Natural killer cell (primary cell): ENCODE data around the gene CAPN13. TPM values are rescaled to one million over a fixed set of nuclear protein-coding genes. Genes with fewer than 3 reads are reported as not detected.

Experiments
- ATAC-seq, 3 donors: fragments of 150-1000 bp in 2 of 3; fragments of 200-7000 bp in 1 of 3; cut with Tn5 transposase; 1 replicate in 1 of 3; 2 replicates in 2 of 3; pipeline ENCODE4 v1.10.0; 2021; ENCODE audit warnings: mild to moderate bottlenecking in 2 of 3, moderate library complexity in 2 of 3
- DNase-seq, 2 donors: peaks; one replicate each; pipeline versions ENCODE4 v3.0.0 to v3.0.0-alpha.2; 2013 to 2021; ENCODE audit warnings: mixed read lengths in 1 of 2
- H3K27ac ChIP-seq: one replicate; pipeline ENCODE4 v1.5.1; 2013; ENCODE audit warnings: mild to moderate bottlenecking, low read length
- H3K27me3 ChIP-seq: one replicate; pipeline ENCODE4 v1.6.1; 2013; ENCODE audit warnings: low read length; ENCODE audit not compliant: control insufficient read depth, insufficient read depth
- H3K36me3 ChIP-seq: one replicate; pipeline ENCODE4 v1.6.1; 2013; ENCODE audit warnings: low read length; ENCODE audit not compliant: control insufficient read depth, insufficient read depth
- H3K4me1 ChIP-seq: one replicate; pipeline ENCODE4 v1.6.1; 2013; ENCODE audit warnings: low read length; ENCODE audit not compliant: control insufficient read depth, insufficient read depth
- H3K4me3 ChIP-seq: one replicate; pipeline ENCODE4 v1.5.1; 2013; ENCODE audit warnings: low read length
- H3K9me3 ChIP-seq: one replicate; pipeline ENCODE4 v1.6.1; 2013; ENCODE audit warnings: low read length; ENCODE audit not compliant: control insufficient read depth, insufficient read depth
- H3K27ac Mint-ChIP-seq, 2 donors: one replicate each; pipeline ENCODE4 v1.8.0; 2022; ENCODE audit warnings: mild to moderate bottlenecking in 2 of 2, mixed read lengths in 2 of 2, moderate library complexity in 1 of 2
- H3K27me3 Mint-ChIP-seq, 2 donors: one replicate each; pipeline ENCODE4 v1.8.0; 2022; ENCODE audit warnings: low read depth in 2 of 2, mixed read lengths in 2 of 2
- H3K36me3 Mint-ChIP-seq: one replicate; pipeline ENCODE4 v1.8.0; 2022; ENCODE audit warnings: mixed read lengths
- H3K4me1 Mint-ChIP-seq, 2 donors: one replicate each; pipeline ENCODE4 v1.8.0; 2022; ENCODE audit warnings: mixed read lengths in 2 of 2
- H3K4me3 Mint-ChIP-seq: one replicate; pipeline ENCODE4 v1.8.0; 2022; ENCODE audit warnings: mild to moderate bottlenecking, moderate library complexity, mixed read lengths
- H3K9me3 Mint-ChIP-seq, 2 donors: one replicate each; pipeline ENCODE4 v1.8.0; 2022; ENCODE audit warnings: mixed read lengths in 2 of 2
- WGBS: methylation state at CpG from one replicate; pipeline ENCODE4 v1.1.7; 2013; ENCODE audit warnings: missing lambda C conversion rate; ENCODE audit not compliant: insufficient coverage; 5-methylcytosine and 5-hydroxymethylcytosine counted together
- intact Hi-C: fragments of 100-400 bp; cut with micrococcal nuclease; formaldehyde crosslinking; loops from one replicate; pipeline ENCODE4 v1.14.2; 2022
- total RNA-seq, 4 donors: library from RNA; stranded (reverse); fragments of 120-200 nt in 1 of 4; gene quantifications; one replicate each; pipeline versions ENCODE4 v1.2.3 to v1.2.4, GENCODE V29; 2013 to 2022
- TF ChIP-seq, protein P1 (sequence below): fragments of 200-600 bp; IDR thresholded peaks from one replicate; pipeline ENCODE4 v1.8.0; 2022; ENCODE audit warnings: antibody characterized with exemption

Gene CAPN13
- total RNA-seq, 3 donors from 2014 or later (not counting 1 experiment from before 2014, with no cell fraction given) = not detected

DNA sequence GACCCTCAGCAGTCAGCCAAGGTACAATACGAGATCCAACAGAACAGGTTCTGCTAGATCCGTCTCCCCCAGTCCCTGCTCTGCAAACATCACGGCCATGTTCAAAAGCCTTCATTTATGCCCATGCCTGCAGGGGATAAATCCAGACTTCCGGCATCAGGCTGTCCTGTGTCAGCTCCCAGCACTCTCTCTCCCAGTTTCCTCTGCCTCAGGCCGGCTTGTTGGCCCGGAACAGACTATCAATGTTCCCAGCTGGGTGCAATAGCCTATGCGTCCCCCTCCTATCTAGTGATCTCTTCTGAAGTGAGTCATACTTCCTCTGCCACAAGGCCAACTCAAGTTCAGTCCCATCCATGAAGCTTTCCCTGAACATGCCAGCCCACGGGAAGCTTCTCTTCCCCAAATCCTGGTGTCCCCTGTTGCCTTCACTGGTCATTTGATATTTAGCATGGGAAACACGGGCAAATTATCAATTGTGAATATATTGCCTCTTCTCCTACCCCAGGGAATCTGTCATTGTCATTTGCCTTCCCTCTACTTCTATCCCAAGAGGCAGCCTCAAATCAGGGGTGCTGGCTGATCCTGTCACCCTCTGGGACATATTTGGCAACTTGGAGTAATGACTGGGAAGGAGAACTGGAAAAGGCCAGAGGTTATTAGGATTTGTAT lies 51.1 kb downstream of the CAPN13 start:
- H3K36me3 Mint-ChIP-seq = no peaks in the 10 kb centered on the region
- Histone ChIP-seq H3K4me1 (no peaks in the 10 kb centered on the region), H3K4me3 (no peak overlapping the region), H3K36me3 (no peaks in the 10 kb centered on the region), H3K9me3 (no peaks in the 10 kb centered on the region), H3K27me3 (no peaks in the 10 kb centered on the region), H3K27ac (no peak overlapping the region)
- DNase-seq (no peak), ATAC-seq (no peak)
- 73% methylated on average over 9 of the region's 9 CpGs for WGBS
- H3K27me3 Mint-ChIP-seq = peaks cover 16 to 43% of the 10 kb centered on the region in 2 donors
- intact Hi-C loops = no loop called here
- H3K4me3 Mint-ChIP-seq = no peak overlapping the region
- TF ChIP-seq, protein P1, sequence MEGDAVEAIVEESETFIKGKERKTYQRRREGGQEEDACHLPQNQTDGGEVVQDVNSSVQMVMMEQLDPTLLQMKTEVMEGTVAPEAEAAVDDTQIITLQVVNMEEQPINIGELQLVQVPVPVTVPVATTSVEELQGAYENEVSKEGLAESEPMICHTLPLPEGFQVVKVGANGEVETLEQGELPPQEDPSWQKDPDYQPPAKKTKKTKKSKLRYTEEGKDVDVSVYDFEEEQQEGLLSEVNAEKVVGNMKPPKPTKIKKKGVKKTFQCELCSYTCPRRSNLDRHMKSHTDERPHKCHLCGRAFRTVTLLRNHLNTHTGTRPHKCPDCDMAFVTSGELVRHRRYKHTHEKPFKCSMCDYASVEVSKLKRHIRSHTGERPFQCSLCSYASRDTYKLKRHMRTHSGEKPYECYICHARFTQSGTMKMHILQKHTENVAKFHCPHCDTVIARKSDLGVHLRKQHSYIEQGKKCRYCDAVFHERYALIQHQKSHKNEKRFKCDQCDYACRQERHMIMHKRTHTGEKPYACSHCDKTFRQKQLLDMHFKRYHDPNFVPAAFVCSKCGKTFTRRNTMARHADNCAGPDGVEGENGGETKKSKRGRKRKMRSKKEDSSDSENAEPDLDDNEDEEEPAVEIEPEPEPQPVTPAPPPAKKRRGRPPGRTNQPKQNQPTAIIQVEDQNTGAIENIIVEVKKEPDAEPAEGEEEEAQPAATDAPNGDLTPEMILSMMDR = no peak
- H3K4me1 Mint-ChIP-seq = no peaks in the 10 kb centered on the region
- H3K27ac Mint-ChIP-seq = no peak overlapping the region
- no peaks in the 10 kb centered on the region for H3K9me3 Mint-ChIP-seq

- peaks cover 15 to 58% of the 10 kb centered on the region in 2 donors for H3K27me3 Mint-ChIP-seq
- DNase-seq = no peak
- H3K9me3 Mint-ChIP-seq = no peaks in the 10 kb centered on the region
- no peak overlapping the region for H3K4me3 Mint-ChIP-seq
- Histone ChIP-seq H3K4me3 (no peak overlapping the region), H3K36me3 (no peaks in the 10 kb centered on the region), H3K4me1 (no peaks in the 10 kb centered on the region), H3K27me3 (no peaks in the 10 kb centered on the region), H3K27ac (no peak overlapping the region), H3K9me3 (no peaks in the 10 kb centered on the region)
- no peaks in the 10 kb centered on the region for H3K4me1 Mint-ChIP-seq
- TF ChIP-seq, protein P1 = no peak
- ATAC-seq = no peak
- WGBS = 62% methylated on average over 6 of the region's 6 CpGs
- H3K36me3 Mint-ChIP-seq = no peaks in the 10 kb centered on the region
- H3K27ac Mint-ChIP-seq = no peak overlapping the region
- intact Hi-C loops = no loop called here
Measured at GRCh38 chr2:30753630-30754029, 53.6 kb downstream of the CAPN13 start.

- no peak overlapping the region for H3K27ac ChIP-seq
- intact Hi-C loops = no loop called here
- 69% methylated on average over 6 of the region's 6 CpGs for WGBS
- no peaks in the 10 kb centered on the region for H3K4me1 Mint-ChIP-seq
- H3K36me3 ChIP-seq = no peaks in the 10 kb centered on the region
- no peak overlapping the region for H3K4me3 ChIP-seq
- H3K27me3 ChIP-seq = no peaks in the 10 kb centered on the region
- H3K36me3 Mint-ChIP-seq = no peaks in the 10 kb centered on the region
- DNase-seq (no peak), ATAC-seq (no peak)
- H3K9me3 Mint-ChIP-seq = no peaks in the 10 kb centered on the region
- TF ChIP-seq, protein P1 = no peak
- H3K4me3 Mint-ChIP-seq = no peak overlapping the region
- no peak overlapping the region for H3K27ac Mint-ChIP-seq
- no peaks in the 10 kb centered on the region for H3K4me1 ChIP-seq
- peaks cover 16 to 58% of the 10 kb centered on the region in 2 donors for H3K27me3 Mint-ChIP-seq
- H3K9me3 ChIP-seq = no peaks in the 10 kb centered on the region
Measured at GRCh38 chr2:30752811-30753210, 54.4 kb downstream of the CAPN13 start.

DNA sequence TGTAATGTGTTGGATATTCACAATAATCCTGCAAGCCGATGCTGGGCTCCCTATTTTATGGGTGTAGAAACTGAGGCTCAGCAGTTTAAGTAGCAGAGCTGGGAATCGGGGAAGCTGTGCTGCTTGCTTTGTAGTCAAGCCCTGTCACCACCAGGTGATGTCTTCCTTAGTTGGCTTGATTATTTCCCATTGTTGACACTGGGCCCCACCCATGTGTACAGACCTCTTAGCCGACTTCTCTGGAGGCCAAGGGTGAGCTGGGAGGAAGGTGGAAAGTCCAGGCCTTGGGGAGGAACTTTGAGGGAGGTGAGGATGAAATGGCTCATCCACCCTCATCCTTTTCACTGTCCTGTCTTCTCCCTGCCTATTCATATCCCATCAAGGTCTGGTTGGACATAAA lies 60.0 kb downstream of the CAPN13 start:
- no peaks in the 10 kb centered on the region for H3K27me3 ChIP-seq
- H3K4me1 Mint-ChIP-seq = no peaks in the 10 kb centered on the region
- intact Hi-C loops = no loop called here
- no peaks in the 10 kb centered on the region for H3K9me3 Mint-ChIP-seq
- no peaks in the 10 kb centered on the region for H3K4me1 ChIP-seq
- no peaks in the 10 kb centered on the region for H3K9me3 ChIP-seq
- H3K4me3 Mint-ChIP-seq = no peak overlapping the region
- TF ChIP-seq, protein P1 = no peak
- H3K4me3 ChIP-seq = no peak overlapping the region
- H3K36me3 Mint-ChIP-seq = no peaks in the 10 kb centered on the region
- peaks cover 11 to 25% of the 10 kb centered on the region in 2 donors for H3K27me3 Mint-ChIP-seq
- H3K27ac Mint-ChIP-seq = no peak overlapping the region
- no peaks in the 10 kb centered on the region for H3K36me3 ChIP-seq
- ATAC-seq = no peak
- DNase-seq = no peak
- no peak overlapping the region for H3K27ac ChIP-seq
- WGBS = 89% methylated on average over 3 of the region's 3 CpGs
